TTC549 (cell line): Measurements from ENCODE around the gene HNRNPAB.

Experiments
- FAIRE-seq: peaks from 2 replicates; lab custom pipeline; 2012; peaks lifted over from hg19 to GRCh38; lab: Jason Lieb, UNC

HNRNPAB gene

GRCh38 chr5:178204182-178204934, at the start of gene HNRNPAB:
Gene HNRNPAB (plus strand): TSS chr5:178204533. CDS start chr5:178204838, 305 bp downstream.
- FAIRE-seq: no peak

- FAIRE-seq: no peak
Measured at GRCh38 chr5:178155065-178155464, 49.3 kb upstream of the HNRNPAB start.

- FAIRE-seq: no peak
Measured at GRCh38 chr5:178160176-178160575, 44.2 kb upstream of the HNRNPAB start.

- FAIRE-seq: no peak
Measured at GRCh38 chr5:178162481-178162880, 41.9 kb upstream of the HNRNPAB start.

- FAIRE-seq: no peak
Measured at GRCh38 chr5:178163772-178164735, 40.3 kb upstream of the HNRNPAB start.

- FAIRE-seq: no peak
Measured at GRCh38 chr5:178165581-178165980, 38.8 kb upstream of the HNRNPAB start.

GRCh38 chr5:178170455-178170854, 33.9 kb upstream of the HNRNPAB start:
- FAIRE-seq: no peak

- FAIRE-seq: no peak
Measured at GRCh38 chr5:178174456-178174855, 29.9 kb upstream of the HNRNPAB start.

- no peak for FAIRE-seq
Measured at GRCh38 chr5:178176791-178177190, 27.5 kb upstream of the HNRNPAB start.

GRCh38 chr5:178177569-178177968, 26.8 kb upstream of the HNRNPAB start:
- FAIRE-seq: no peak

- FAIRE-seq: no peak
Measured at GRCh38 chr5:178180141-178180863, 24.0 kb upstream of the HNRNPAB start.

GRCh38 chr5:178182158-178182876, 22.0 kb upstream of the HNRNPAB start:
- FAIRE-seq: no peak

- no peak for FAIRE-seq
Measured at GRCh38 chr5:178186427-178186826, 17.9 kb upstream of the HNRNPAB start.

- no peak for FAIRE-seq
Measured at GRCh38 chr5:178187014-178187413, 17.3 kb upstream of the HNRNPAB start, which contains the start of gene GMCL2. Gene GMCL2 (minus strand): TSS chr5:178187371. CDS start chr5:178187299, 72 bp downstream.

GRCh38 chr5:178189433-178189832, 14.9 kb upstream of the HNRNPAB start:
- no peak for FAIRE-seq

GRCh38 chr5:178191661-178192060, 12.7 kb upstream of the HNRNPAB start:
- FAIRE-seq: no peak

- FAIRE-seq: no peak
Measured at GRCh38 chr5:178192244-178192643, 12.1 kb upstream of the HNRNPAB start.

GRCh38 chr5:178192787-178193186, 11.5 kb upstream of the HNRNPAB start:
- no peak for FAIRE-seq

GRCh38 chr5:178193251-178193809, 11.0 kb upstream of the HNRNPAB start:
- no peak for FAIRE-seq

GRCh38 chr5:178194026-178194425, 10.3 kb upstream of the HNRNPAB start:
- no peak for FAIRE-seq

- FAIRE-seq: no peak
Measured at GRCh38 chr5:178196281-178196812, 8.0 kb upstream of the HNRNPAB start.
